ENCODE measurements around the gene RPS19. TPM values are rescaled to one million over a fixed set of nuclear protein-coding genes. Genes with fewer than 3 reads are reported as not detected.

The RPS19 gene
- total RNA-seq, 6 donors from 2014 or later, result 677 to 2,013 (median 1,382) TPM

DNA sequence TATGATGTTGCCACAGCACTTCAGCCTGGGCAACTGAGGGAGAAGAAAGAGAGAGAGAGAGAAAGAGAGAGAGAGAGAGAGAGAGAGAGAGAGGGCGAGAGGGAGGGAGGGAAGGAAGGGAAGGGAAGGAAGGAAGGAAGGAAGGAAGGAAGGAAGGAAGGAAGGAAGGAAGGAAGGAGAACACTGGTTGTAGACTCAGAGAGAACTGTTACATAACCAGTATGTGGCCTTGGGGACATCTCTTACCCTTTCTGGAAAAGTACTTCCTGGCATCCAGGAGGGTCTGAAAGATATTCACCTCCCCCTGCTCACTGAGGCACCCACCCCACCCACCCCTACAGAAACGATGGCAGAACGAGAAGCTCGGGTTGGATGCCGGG, 20.3 kb downstream of the RPS19 start:
- Histone ChIP-seq H3K36me3 (no peaks in the 10 kb centered on the region), H3K4me3 (no peak overlapping the region), H3K27ac (no peak overlapping the region), H3K9me3 (no peaks in the 10 kb centered on the region), H3K27me3 (no peaks in the 10 kb centered on the region), H3K4me1 (peaks cover 17 to 39% (median 25%) of the 10 kb centered on the region in 4 donors)
- DNase-seq (no peak), ATAC-seq (ENCODE audit: low FRiP score in 2 of 2) (no peak)
- WGBS, 2 donors, result 66 to 75% methylated on average over 5 of the region's 5 CpGs
- TF ChIP-seq EP300 (IDR thresholded peaks at IDR 0.05) (no peak), POLR2AphosphoS5 (IDR thresholded peaks at IDR 0.05) (no peak), POLR2A (IDR thresholded peaks at IDR 0.05) (no peak)
- TF ChIP-seq, protein P1, sequence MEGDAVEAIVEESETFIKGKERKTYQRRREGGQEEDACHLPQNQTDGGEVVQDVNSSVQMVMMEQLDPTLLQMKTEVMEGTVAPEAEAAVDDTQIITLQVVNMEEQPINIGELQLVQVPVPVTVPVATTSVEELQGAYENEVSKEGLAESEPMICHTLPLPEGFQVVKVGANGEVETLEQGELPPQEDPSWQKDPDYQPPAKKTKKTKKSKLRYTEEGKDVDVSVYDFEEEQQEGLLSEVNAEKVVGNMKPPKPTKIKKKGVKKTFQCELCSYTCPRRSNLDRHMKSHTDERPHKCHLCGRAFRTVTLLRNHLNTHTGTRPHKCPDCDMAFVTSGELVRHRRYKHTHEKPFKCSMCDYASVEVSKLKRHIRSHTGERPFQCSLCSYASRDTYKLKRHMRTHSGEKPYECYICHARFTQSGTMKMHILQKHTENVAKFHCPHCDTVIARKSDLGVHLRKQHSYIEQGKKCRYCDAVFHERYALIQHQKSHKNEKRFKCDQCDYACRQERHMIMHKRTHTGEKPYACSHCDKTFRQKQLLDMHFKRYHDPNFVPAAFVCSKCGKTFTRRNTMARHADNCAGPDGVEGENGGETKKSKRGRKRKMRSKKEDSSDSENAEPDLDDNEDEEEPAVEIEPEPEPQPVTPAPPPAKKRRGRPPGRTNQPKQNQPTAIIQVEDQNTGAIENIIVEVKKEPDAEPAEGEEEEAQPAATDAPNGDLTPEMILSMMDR (IDR thresholded peaks at IDR 0.05), result no peak

DNA sequence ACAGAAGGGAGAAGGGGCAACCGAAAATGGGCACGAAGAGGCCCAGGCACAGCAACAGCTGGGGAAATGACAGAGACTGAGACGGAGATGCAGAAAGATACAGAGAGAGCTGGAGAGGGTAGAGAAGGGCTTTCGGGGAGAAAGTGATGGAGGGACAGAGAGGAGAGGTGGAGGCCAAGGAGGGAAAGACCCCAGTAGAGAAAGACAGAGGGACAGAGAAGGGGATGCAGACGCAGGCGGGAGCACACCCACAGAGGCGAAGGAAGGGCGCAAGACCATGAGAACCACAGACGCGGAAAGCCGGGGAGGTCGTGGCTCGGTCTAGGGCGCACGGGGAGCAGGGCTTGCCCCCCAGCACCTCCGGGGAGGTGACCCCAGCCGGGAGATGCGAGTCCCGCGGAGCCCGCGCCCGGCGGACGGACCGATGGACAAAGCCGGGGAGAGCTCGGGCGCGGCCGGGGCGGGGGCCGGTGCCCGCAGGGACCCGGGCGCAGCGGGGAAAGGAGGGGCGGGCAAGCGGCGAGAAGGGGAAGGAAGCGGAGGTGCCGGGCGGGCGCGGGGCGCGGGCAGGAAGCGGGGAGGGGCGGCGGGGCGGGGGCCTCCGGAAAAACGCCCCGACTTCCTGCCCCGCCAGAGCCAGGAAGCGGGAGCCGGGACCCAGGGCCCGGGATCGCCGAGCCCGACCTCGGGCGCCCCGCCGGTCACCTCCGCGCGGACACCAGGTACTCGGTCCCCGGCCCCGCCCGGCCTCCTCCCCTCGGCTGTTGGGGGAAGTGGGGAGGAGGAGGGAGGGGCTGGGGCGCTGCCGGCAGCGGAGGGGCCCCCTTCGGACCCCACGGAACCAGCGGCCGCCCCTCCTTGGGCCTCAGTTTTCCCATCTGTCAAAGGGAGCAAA, 22.8 kb downstream of the RPS19 start, which contains the start of gene ARHGEF1:
TSS of gene ARHGEF1 (plus strand) at position 617 of the 895 bp plus-strand sequence. CDS start 4,899 bp downstream, outside the sequence.
- Histone ChIP-seq H3K27me3 (no peaks in the 10 kb centered on the region), H3K27ac (peak within 1 kb of the TSS; percentile 92 to 98 (median 96)), H3K36me3 (peaks cover 0 to under 1% (median 0%) of the 10 kb centered on the region in 4 donors), H3K4me1 (peaks cover 36 to 55% (median 42%) of the 10 kb centered on the region in 4 donors), H3K4me3 (peak within 1 kb of the TSS; percentile 76 to 100 (median 96)), H3K9me3 (no peaks in the 10 kb centered on the region)
- TF ChIP-seq EP300 (IDR thresholded peaks at IDR 0.05), result no peak
- TF ChIP-seq POLR2AphosphoS5 (IDR thresholded peaks at IDR 0.05), result peak; percentile 8 to 68
- TF ChIP-seq, protein P1 (IDR thresholded peaks at IDR 0.05), result peak in 1 of 6 experiments; percentile 19
- TF ChIP-seq POLR2A (IDR thresholded peaks at IDR 0.05), result peak in 1 of 4 donors; percentile 81
- WGBS, 2 donors, result 3 to 4% methylated on average over 15 to 26 of the region's 80 CpGs
- DNase-seq, result peak; percentile 78 to 95
- peak in 1 of 2 donors; percentile 69 for ATAC-seq (ENCODE audit: low FRiP score in 2 of 2)

DNA sequence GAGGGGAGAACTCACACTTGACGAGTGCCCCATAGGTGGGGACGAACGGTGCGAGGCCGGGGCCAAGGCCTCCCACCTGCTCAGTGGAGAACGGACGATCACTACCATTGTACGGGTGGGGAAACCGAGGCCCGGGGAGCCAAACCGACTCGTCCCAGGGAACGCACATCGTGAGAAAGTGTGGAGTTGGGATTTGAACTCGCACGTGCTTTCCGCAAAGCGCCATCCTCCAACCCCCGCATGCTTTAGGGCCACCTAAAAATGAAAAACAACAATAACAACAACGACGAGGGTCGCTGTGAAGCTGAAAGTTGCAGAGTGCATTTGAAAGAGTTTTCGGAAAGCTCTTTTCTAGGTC, 23.4 kb downstream of the RPS19 start:
- Histone ChIP-seq H3K27me3 (no peaks in the 10 kb centered on the region), H3K9me3 (no peaks in the 10 kb centered on the region), H3K4me1 (peaks cover 42 to 61% (median 46%) of the 10 kb centered on the region in 4 donors), H3K27ac (peak overlapping the region; percentile 92 to 98 (median 96)), H3K4me3 (peak overlapping the region; percentile 76 to 100 (median 96)), H3K36me3 (peaks cover 0 to 7% (median 3%) of the 10 kb centered on the region in 4 donors)
- DNase-seq, result no peak
- 0 to 1% methylated on average over 18 to 23 of the region's 23 CpGs for WGBS, 2 donors
- no peak for TF ChIP-seq POLR2AphosphoS5 (IDR thresholded peaks at IDR 0.05)
- no peak for TF ChIP-seq EP300 (IDR thresholded peaks at IDR 0.05)
- TF ChIP-seq POLR2A (IDR thresholded peaks at IDR 0.05), result no peak
- TF ChIP-seq, protein P1 (IDR thresholded peaks at IDR 0.05), result no peak
- no peak for ATAC-seq (ENCODE audit: low FRiP score in 2 of 2)

DNA sequence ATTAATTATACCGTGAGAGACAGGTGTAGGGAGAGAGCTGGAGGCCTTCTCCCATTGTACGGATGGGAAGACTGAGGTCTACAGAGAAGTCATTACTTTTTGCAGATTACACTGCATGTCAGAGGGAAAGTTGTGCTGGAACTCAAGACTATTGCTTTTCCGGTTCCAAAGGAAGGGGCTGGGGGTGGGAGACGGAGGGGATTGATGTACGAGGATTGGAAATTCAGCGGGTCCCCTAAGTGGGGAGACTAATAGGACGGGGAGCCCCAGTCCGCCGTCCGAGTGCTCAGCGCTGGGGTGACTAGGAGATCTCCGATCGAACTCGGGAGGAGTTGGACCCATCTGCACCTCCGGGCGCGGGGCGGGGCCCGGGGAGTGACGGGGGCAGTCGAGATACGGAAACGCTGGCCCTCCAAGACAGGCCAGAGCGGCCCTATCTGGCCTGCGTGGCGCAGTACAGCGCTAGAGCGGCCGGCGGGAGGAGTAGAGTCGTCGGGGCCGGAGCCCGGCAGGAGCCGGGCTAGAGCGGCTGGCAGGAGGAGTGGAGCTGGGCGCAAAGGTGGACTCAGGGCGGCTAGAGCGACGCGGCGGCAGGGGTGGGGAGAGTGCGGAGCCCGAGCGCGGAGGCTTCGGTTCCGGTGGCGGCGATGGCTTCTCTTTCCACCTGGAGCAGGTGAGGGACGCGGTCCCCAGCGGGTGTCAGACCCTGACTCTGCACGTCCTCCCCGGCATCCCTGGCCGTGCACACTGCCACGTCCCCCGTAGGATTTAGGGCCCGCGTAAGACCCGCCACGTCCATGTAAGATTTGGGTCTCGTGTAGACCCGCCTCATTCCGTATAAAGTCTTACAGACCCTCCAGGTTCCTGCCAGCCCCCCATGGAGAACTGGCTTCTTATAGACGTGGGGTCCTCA, 24.0 kb downstream of the RPS19 start:
- H3K27me3 ChIP-seq, result no peaks in the 10 kb centered on the region
- TF ChIP-seq, protein P1 (IDR thresholded peaks at IDR 0.05), result peak in 3 of 6 experiments; percentile 7 to 28 (median 17)
- TF ChIP-seq POLR2AphosphoS5 (IDR thresholded peaks at IDR 0.05) (peak; percentile 76 to 87), POLR2A (IDR thresholded peaks at IDR 0.05) (peak in 2 of 4 donors; percentile 36 to 81), EP300 (IDR thresholded peaks at IDR 0.05) (no peak)
- ATAC-seq (ENCODE audit: low FRiP score in 2 of 2), result peak; percentile 96 to 97
- peak overlapping the region; percentile 92 to 98 (median 96) for H3K27ac ChIP-seq
- peak; percentile 97 to 98 for DNase-seq
- H3K4me1 ChIP-seq, result peaks cover 48 to 67% (median 52%) of the 10 kb centered on the region in 4 donors
- H3K4me3 ChIP-seq, result peak overlapping the region; percentile 76 to 100 (median 96)
- H3K9me3 ChIP-seq, result no peaks in the 10 kb centered on the region
- peaks cover 0 to 13% (median 8%) of the 10 kb centered on the region in 4 donors for H3K36me3 ChIP-seq
- WGBS, 2 donors, result 1% methylated on average over 16 to 53 of the region's 66 CpGs

Data from upper lobe of left lung (tissue), 6 donors.